Measurements from ENCODE around the gene PRKACG. TPM values are rescaled to one million over a fixed set of nuclear protein-coding genes. Genes with fewer than 3 reads are reported as not detected.
A peak's percentile ranks its signal among the peaks of the same experiment; 100 is the strongest.
"Not testable (repeated sequence)": the region's sequence is repeated elsewhere in the genome, so short reads cannot be mapped to it uniquely, and the experiment has no call there.

Gene PRKACG
- total RNA-seq, 1 donor from 2014 or later, result not detected

DNA sequence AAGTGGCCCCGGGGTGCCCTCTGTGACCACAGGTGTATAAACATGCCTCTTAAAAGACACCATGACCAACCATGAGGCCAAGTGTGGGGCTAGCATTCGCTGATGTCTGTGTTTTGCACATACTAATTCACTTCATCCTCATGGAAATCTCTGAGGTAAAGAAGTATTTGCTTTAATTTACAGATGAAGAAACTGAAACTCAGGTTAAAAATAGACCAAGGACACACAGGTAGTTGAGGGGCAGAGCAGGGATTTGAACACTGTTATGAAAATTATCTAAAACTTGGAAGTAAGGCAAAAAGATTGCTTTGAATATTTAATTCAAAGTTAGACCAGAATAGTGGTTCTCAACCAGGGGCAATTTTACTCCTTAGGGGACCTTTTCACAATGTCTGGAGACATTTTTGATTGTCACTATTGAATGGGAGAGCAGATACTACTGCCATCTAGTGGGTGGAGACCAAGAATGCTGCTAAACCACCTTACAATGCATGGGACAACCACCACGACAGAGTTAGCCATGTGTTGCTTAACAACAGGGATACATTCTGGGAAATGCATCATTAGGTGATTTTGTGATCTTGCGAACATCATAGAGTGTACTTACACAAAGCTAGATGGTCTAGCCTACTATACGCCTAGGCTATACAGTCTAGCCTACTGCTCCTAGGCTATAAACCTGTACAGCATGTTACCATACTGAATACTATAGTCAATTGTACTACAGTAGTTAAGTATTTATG lies 13.6 kb upstream of the PRKACG start:
- peak; percentile 49 for DNase-seq (ENCODE audit: low spot score)

- DNase-seq (ENCODE audit: low spot score), result no peak
These were observed 9.7 kb upstream of the PRKACG start for GRCh38 chr9:69023650-69024049.

DNA sequence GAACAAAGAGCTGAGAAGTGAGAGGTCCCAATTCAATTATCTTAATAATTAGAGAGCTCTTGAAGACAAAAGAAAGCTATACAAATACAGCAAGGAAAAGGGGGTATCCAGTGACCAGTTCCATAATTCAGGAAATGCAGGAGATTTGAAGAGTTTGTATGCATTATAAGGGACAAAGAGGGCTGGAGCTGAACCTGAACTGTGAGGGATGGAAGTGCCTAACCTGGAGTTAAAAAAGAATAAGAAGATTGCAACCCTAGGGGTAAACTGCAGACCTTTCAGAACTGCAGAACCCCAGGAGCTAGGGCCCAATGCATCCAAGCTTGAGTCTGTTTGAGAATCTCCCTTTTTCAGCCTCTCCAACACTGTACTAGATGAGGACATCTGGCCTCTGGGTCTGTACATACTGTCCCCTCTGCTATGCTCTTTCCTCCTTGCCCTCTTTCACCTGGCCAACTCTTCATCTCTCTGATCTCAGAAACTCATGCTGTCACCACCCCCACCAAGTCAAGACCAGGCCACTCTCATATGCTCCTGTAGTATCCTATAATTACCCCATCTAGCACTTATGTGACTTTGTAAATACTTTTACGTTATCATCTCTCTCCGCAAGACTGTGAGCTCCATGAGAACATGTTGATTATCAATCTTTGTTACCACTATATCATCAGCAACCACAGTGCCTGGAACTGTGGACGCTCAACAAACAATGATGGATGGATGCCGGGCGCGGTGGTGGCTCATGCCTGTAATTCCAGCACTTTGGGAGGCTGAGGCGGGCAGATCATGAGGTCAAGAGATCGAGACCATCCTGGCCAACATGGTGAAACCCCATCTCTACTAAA lies 6.6 kb upstream of the PRKACG start:
- no peak for DNase-seq (ENCODE audit: low spot score)

DNA sequence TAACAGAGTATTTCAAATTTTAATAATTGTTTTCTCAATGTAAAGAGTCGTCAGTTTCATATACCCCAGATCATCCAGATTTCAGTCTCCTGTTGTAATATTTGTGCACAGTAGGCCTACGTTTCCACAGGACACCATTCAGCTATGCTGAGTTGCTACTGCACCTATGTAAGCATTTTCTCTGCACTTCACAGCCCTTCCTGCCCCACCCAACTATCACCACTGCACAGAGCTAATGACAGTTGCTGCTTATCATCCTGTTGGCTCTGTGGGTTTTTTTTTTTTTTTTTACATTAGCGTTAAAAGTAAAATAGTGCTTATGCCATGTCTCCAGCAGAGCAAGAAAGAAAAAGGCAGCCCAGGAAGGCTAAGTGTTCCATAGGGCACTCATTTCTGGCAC lies 5.9 kb upstream of the PRKACG start:
- no peak for DNase-seq (ENCODE audit: low spot score)

GRCh38 chr9:69018737-69019136 lies 4.8 kb upstream of the PRKACG start:
- no peak for DNase-seq (ENCODE audit: low spot score)

GRCh38 chr9:69016191-69017096 lies 2.5 kb upstream of the PRKACG start:
- no peak for DNase-seq (ENCODE audit: low spot score)

DNA sequence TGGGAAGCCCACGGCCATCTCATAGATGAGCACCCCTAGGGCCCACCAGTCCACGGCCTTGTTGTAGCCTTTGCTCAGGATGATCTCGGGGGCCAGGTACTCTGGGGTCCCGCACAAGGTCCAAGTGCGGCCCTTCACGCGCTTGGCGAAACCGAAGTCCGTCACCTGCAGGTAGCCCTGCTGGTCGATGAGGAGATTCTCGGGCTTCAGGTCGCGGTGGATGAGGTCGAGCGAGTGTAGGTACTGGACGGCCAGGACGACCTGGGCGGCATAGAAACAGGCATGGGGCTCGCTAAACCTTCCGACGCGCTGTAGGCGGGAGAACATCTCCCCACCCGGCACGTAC lies 558 bp downstream of the PRKACG start:
- DNase-seq (ENCODE audit: low spot score), result no peak

GRCh38 chr9:69012696-69013381 lies 1.1 kb downstream of the PRKACG start:
- DNase-seq (ENCODE audit: low spot score), result no peak

- peak; percentile 12 for DNase-seq (ENCODE audit: low spot score)
These were observed 4.2 kb downstream of the PRKACG start for GRCh38 chr9:69009708-69010107.

GRCh38 chr9:69004836-69005235 lies 9.1 kb downstream of the PRKACG start:
- DNase-seq (ENCODE audit: low spot score), result peak; percentile 64

GRCh38 chr9:69003051-69003450 lies 10.9 kb downstream of the PRKACG start:
- no peak for DNase-seq (ENCODE audit: low spot score)

DNA sequence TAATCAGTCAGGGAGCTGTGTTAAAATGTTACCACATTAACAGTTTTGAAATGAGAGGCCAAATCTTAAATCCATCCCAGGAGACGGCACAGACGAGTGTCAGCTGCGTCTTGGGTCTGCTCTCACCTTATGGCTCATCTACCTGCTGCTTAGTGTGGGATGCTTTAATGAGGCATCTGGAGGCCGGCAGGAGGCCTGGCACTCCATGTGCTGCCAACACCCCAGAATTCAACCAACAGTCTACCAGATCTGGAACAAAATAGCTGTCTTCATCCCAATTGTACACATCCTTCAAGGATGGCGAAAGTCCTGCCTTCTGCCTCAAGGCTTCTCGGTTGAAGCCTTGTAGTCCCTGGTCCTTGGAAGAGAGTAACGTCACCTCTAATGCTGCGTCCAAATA lies 12.0 kb downstream of the PRKACG start:
- no peak for DNase-seq (ENCODE audit: low spot score)

GRCh38 chr9:68999393-69000105 lies 14.4 kb downstream of the PRKACG start:
- DNase-seq (ENCODE audit: low spot score), result peak; percentile 85

GRCh38 chr9:68998812-68999211 lies 15.1 kb downstream of the PRKACG start:
- DNase-seq (ENCODE audit: low spot score), result no peak

- DNase-seq (ENCODE audit: low spot score), result no peak
These were observed 15.5 kb downstream of the PRKACG start for GRCh38 chr9:68998385-68998784.

DNA sequence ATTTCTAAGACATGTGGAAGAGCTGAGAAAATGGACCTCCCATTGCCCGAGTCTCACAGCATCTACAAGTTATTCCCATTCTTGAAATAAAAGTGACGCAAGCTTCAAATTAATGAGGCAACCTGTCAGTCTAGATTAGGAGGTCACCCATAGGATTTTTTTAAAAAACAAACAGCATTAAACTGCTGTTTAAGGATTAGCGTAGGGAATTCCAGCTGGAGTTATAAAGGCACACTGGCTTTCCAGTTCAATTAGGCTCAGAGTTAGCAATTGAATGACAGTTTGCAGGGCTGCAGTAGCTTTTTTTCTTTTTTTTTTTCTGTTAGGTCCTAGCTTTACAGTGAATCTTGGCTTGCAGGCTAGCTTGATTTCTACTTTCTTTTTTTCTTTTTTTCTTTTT lies 16.2 kb downstream of the PRKACG start:
- DNase-seq (ENCODE audit: low spot score), result no peak

DNA sequence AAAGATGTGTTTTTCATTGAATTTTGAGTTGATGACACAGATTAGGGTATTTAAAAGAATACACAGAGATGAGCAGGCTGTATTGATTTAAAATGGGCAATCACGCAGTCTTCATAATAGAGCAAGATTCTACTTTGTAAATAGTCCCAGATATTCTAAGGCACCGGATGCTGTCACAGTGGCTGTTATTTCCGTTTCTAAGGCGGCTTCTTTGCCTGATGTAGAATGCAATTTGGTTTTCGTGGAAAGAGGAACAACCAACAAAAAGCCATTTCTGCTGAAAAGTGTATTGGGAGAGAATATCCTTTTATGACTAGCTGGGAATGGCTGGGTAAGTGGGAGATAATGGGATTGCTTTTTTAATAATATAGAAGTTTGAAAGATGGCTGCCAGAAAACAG lies 17.5 kb downstream of the PRKACG start:
- no peak for DNase-seq (ENCODE audit: low spot score)

DNA sequence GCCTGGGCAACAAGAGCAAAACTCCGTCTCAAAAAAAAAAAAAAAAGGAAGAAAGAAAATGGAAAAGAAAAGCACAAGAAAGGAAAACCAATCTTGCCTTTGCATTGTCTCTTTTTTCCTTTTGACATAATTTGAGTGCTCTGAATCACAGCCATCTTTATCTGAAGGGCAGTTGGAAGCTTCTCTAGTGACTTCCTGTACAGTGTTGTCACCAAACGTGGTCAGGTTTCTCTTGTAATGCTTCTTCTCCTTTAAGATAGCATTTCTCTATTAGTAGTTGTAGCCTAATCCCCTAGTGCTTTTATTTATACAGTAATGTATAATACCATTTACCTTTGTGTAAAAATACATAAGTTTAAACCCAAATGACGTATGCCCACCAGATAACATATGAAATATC lies 18.1 kb downstream of the PRKACG start:
- DNase-seq (ENCODE audit: low spot score), result no peak

- no peak for DNase-seq (ENCODE audit: low spot score)
These were observed 22.5 kb downstream of the PRKACG start for GRCh38 chr9:68991457-68991856.

- not testable (repeated sequence) for DNase-seq (ENCODE audit: low spot score)
These were observed 27.0 kb downstream of the PRKACG start for GRCh38 chr9:68986949-68987348.
